Karpas-422 (cell line): ENCODE measurements around the gene PANK2. TPM values are rescaled to one million over a fixed set of nuclear protein-coding genes. Genes with fewer than 3 reads are reported as not detected.
"Not testable (repeated sequence)": the region's sequence is repeated elsewhere in the genome, so short reads cannot be mapped to it uniquely, and the experiment has no call there.

ENCODE experiments used
- DNase-seq: peaks from one replicate; pipeline ENCODE4 v3.0.0-alpha.2; 2015
- H2AFZ ChIP-seq: fragments of 200-600 bp; sonication (generic); 2 replicates; pipeline ENCODE4 v1.6.1; 2014; ENCODE audit warnings: antibody characterized with exemption, low read length, mixed read lengths
- H3K27ac ChIP-seq: fragments of 200-600 bp; sonication (generic); 2 replicates; pipeline ENCODE4 v1.5.1; 2014; ENCODE audit warnings: mild to moderate bottlenecking, low read length, moderate library complexity
- H3K27me3 ChIP-seq: fragments of 200-600 bp; sonication (generic); 2 replicates; pipeline ENCODE4 v1.6.1; 2014; ENCODE audit warnings: low read length, mixed read lengths
- H3K36me3 ChIP-seq: fragments of 200-600 bp; sonication (generic); 2 replicates; pipeline ENCODE4 v1.6.1; 2014; ENCODE audit warnings: low read length, mixed read lengths; ENCODE audit not compliant: insufficient read depth
- H3K4me1 ChIP-seq: fragments of 200-600 bp; sonication (generic); 2 replicates; pipeline ENCODE4 v1.6.1; 2014; ENCODE audit warnings: mild to moderate bottlenecking, low read length, mixed read lengths
- H3K4me2 ChIP-seq: fragments of 200-600 bp; sonication (generic); 2 replicates; pipeline ENCODE4 v1.6.1; 2014; ENCODE audit warnings: low read length, low read depth, mild to moderate bottlenecking; ENCODE audit not compliant: poor library complexity, severe bottlenecking
- H3K4me3 ChIP-seq: fragments of 200-600 bp; sonication (generic); 2 replicates; pipeline ENCODE4 v1.5.1; 2014; ENCODE audit warnings: mild to moderate bottlenecking, antibody characterized with exemption, low read length, mixed read lengths
- H3K79me2 ChIP-seq: fragments of 200-600 bp; sonication (generic); 2 replicates; pipeline ENCODE4 v1.6.1; 2014; ENCODE audit warnings: mild to moderate bottlenecking, low read length, mixed read lengths
- H3K9ac ChIP-seq: fragments of 200-600 bp; sonication (generic); 2 replicates; pipeline ENCODE4 v1.6.0; 2014; ENCODE audit warnings: low read length
- H3K9me2 ChIP-seq: fragments of 200-600 bp; sonication (generic), shearing (Covaris generic); replicated peaks from 2 replicates; pipeline ENCODE4 v1.6.0; 2014; ENCODE audit warnings: mild to moderate bottlenecking, low read length, moderate library complexity; ENCODE audit not compliant: insufficient read depth
- H3K9me3 ChIP-seq: fragments of 300-700, 200-600 bp; sonication (generic); 2 replicates; pipeline ENCODE4 v1.6.1; 2014; ENCODE audit warnings: low read length, mixed read lengths
- H4K20me1 ChIP-seq: fragments of 200-600 bp; sonication (generic); 2 replicates; pipeline ENCODE4 v1.6.1; 2014; ENCODE audit warnings: mild to moderate bottlenecking, antibody characterized with exemption, low read length, low read depth; ENCODE audit not compliant: insufficient read depth
- small RNA-seq: library from RNA; depleted of rRNA; stranded (forward); fragments of <200 nt; gene quantifications from one replicate; pipeline ENCODE3, GENCODE V24; 2014
- total RNA-seq: library from RNA; depleted of rRNA; stranded (reverse); fragments of >200 nt; shearing (Covaris generic); gene quantifications from 2 replicates; pipeline ENCODE4 v1.2.3, GENCODE V29; 2014; ENCODE audit warnings: low replicate concordance; rRNA removed

Gene PANK2
- total RNA-seq, 1 experiment from 2014 or later: 19.2 TPM

GRCh38 chr20:3971145-3971544 is 82.0 kb downstream of the PANK2 start:
- H3K9ac ChIP-seq: no peak overlapping the region
- H3K9me2 ChIP-seq: no peaks in the 10 kb centered on the region
- no peak overlapping the region for H3K27ac ChIP-seq
- H3K27me3 ChIP-seq: no peaks in the 10 kb centered on the region
- no peak overlapping the region for H2AFZ ChIP-seq
- H3K36me3 ChIP-seq: no peaks in the 10 kb centered on the region
- no peaks in the 10 kb centered on the region for H4K20me1 ChIP-seq
- H3K4me3 ChIP-seq: no peak overlapping the region
- no peaks in the 10 kb centered on the region for H3K4me1 ChIP-seq
- H3K79me2 ChIP-seq: no peaks in the 10 kb centered on the region
- no peak overlapping the region for H3K4me2 ChIP-seq
- no peaks in the 10 kb centered on the region for H3K9me3 ChIP-seq
- no peak for DNase-seq

- H4K20me1 ChIP-seq: no peaks in the 10 kb centered on the region
- no peaks in the 10 kb centered on the region for H3K9me2 ChIP-seq
- no peak overlapping the region for H3K9ac ChIP-seq
- no peak overlapping the region for H3K27ac ChIP-seq
- no peaks in the 10 kb centered on the region for H3K36me3 ChIP-seq
- H3K27me3 ChIP-seq: no peaks in the 10 kb centered on the region
- H3K4me3 ChIP-seq: no peak overlapping the region
- no peaks in the 10 kb centered on the region for H3K79me2 ChIP-seq
- H3K9me3 ChIP-seq: no peaks in the 10 kb centered on the region
- no peak overlapping the region for H3K4me2 ChIP-seq
- no peaks in the 10 kb centered on the region for H3K4me1 ChIP-seq
- no peak for DNase-seq
- H2AFZ ChIP-seq: no peak overlapping the region
These were observed 83.0 kb downstream of the PANK2 start for GRCh38 chr20:3972161-3972560.

- not testable (repeated sequence) for H3K27me3 ChIP-seq, H3K4me1 ChIP-seq, H3K79me2 ChIP-seq, H3K36me3 ChIP-seq, H3K4me3 ChIP-seq, H3K4me2 ChIP-seq, H4K20me1 ChIP-seq, H3K9ac ChIP-seq, H3K9me2 ChIP-seq, H3K9me3 ChIP-seq, DNase-seq, H3K27ac ChIP-seq, H2AFZ ChIP-seq
These were observed 83.4 kb downstream of the PANK2 start for GRCh38 chr20:3972631-3973030.

- Histone ChIP-seq H3K9me3 (no peaks in the 10 kb centered on the region), H3K9me2 (no peaks in the 10 kb centered on the region), H3K4me2 (no peak overlapping the region), H3K27ac (no peak overlapping the region), H3K4me3 (no peak overlapping the region), H3K4me1 (no peaks in the 10 kb centered on the region), H3K9ac (no peak overlapping the region), H3K79me2 (no peaks in the 10 kb centered on the region), H3K27me3 (no peaks in the 10 kb centered on the region), H4K20me1 (no peaks in the 10 kb centered on the region), H3K36me3 (no peaks in the 10 kb centered on the region), H2AFZ (no peak overlapping the region)
- DNase-seq: no peak
These were observed 84.5 kb downstream of the PANK2 start for GRCh38 chr20:3973705-3974104.

GRCh38 chr20:3976511-3976910 is 87.3 kb downstream of the PANK2 start:
- H4K20me1 ChIP-seq: no peaks in the 10 kb centered on the region

More at GRCh38 chr20:3976511-3976910, 87.3 kb downstream of the PANK2 start:
- H3K9ac ChIP-seq: no peak overlapping the region
- no peak overlapping the region for H2AFZ ChIP-seq
- H3K4me1 ChIP-seq: peaks cover 15% of the 10 kb centered on the region
- no peak overlapping the region for H3K4me2 ChIP-seq
- H3K9me2 ChIP-seq: no peaks in the 10 kb centered on the region
- no peak overlapping the region for H3K4me3 ChIP-seq
- no peak for DNase-seq
- H3K27me3 ChIP-seq: no peaks in the 10 kb centered on the region
- H3K27ac ChIP-seq: no peak overlapping the region
- H3K9me3 ChIP-seq: no peaks in the 10 kb centered on the region
- H3K36me3 ChIP-seq: no peaks in the 10 kb centered on the region
- H3K79me2 ChIP-seq: no peaks in the 10 kb centered on the region

Small RNAs within 50 kb of the gene (small RNA-seq; reads per million reads assigned to genes)
- gene MIR103A2: 1.7 reads per million, percentile 48 among the genes with 10 or more reads in this experiment

Other genes starting within 250 kb of the PANK2 start
- gene GFRA4, start 226.0 kb upstream of the PANK2 start, total RNA-seq: not detected in 2 replicates
- not detected in 2 replicates for gene ADAM33, start 207.4 kb upstream of the PANK2 start, total RNA-seq
- not detected in 2 replicates for gene SIGLEC1, start 176.8 kb upstream of the PANK2 start, total RNA-seq
- gene HSPA12B, start 156.7 kb upstream of the PANK2 start, total RNA-seq: not detected in 2 replicates
- gene ADISSP, start 121.6 kb upstream of the PANK2 start, total RNA-seq: 44.1 and 60.4 TPM in 2 replicates
- gene SPEF1, start 107.9 kb upstream of the PANK2 start, total RNA-seq: not detected in 2 replicates
- gene CENPB, start 102.6 kb upstream of the PANK2 start, total RNA-seq: 13.0 and 32.7 TPM in 2 replicates
- gene CDC25B, start 93.1 kb upstream of the PANK2 start, total RNA-seq: 11.7 and 15.3 TPM in 2 replicates
- gene AP5S1, start 68.8 kb upstream of the PANK2 start, total RNA-seq: 5.3 and 7.1 TPM in 2 replicates
- gene MAVS, start 42.6 kb upstream of the PANK2 start, total RNA-seq: 18.4 and 22.7 TPM in 2 replicates
- gene RNF24, start 126.2 kb downstream of the PANK2 start, total RNA-seq: 5.9 and 7.7 TPM in 2 replicates